Activated B cell treated with CpG ODN at 0.5 μM for 24 hours (primary cell): ENCODE measurements around the gene IMPDH1. TPM values are rescaled to one million over a fixed set of nuclear protein-coding genes. Genes with fewer than 3 reads are reported as not detected.
A peak's percentile ranks its signal among the peaks of the same experiment; 100 is the strongest.

Experiments used
- ATAC-seq: fragments of 200-7000 bp; cut with Tn5 transposase; one replicate; pipeline ENCODE4 v1.10.0; 2021; ENCODE audit warnings: low read depth, mild to moderate bottlenecking, moderate library complexity
- CTCF ChIA-PET: fragments of 350-600 bp; sonication (Branson Sonifier 250); formaldehyde crosslinking; loops from one replicate; lab custom pipeline; 2021; ENCODE audit warnings: antibody characterized with exemption; lab: Charles Lee
- POLR2A ChIA-PET: fragments of 350-600 bp; sonication (Branson Sonifier 250); formaldehyde crosslinking; loops from one replicate; lab custom pipeline; 2021; ENCODE audit warnings: antibody characterized with exemption; lab: Charles Lee
- DNase-seq: peaks from one replicate; pipeline ENCODE4 v3.0.0; 2022
- H3K27ac Mint-ChIP-seq: one replicate; pipeline ENCODE4 v1.8.0; 2020; ENCODE audit warnings: mixed read lengths
- H3K27me3 Mint-ChIP-seq: one replicate; pipeline ENCODE4 v1.8.0; 2021; ENCODE audit warnings: mixed read lengths
- H3K36me3 Mint-ChIP-seq: one replicate; pipeline ENCODE4 v1.8.0; 2021; ENCODE audit warnings: low read depth, mixed read lengths
- H3K4me1 Mint-ChIP-seq: one replicate; pipeline ENCODE4 v1.8.0; 2021; ENCODE audit warnings: mixed read lengths
- H3K4me3 Mint-ChIP-seq: one replicate; pipeline ENCODE4 v1.8.0; 2020; ENCODE audit warnings: mild to moderate bottlenecking, mixed read lengths
- H3K9me3 Mint-ChIP-seq: one replicate; pipeline ENCODE4 v1.8.0; 2020; ENCODE audit warnings: mixed read lengths
- CTCF ChIP-seq: fragments of 200-600 bp; IDR thresholded peaks from one replicate; pipeline ENCODE4 v1.8.0; 2022; ENCODE audit warnings: antibody characterized with exemption, mild to moderate bottlenecking
- intact Hi-C: fragments of 100-400 bp; cut with micrococcal nuclease; formaldehyde crosslinking; loops from one replicate; pipeline ENCODE4 v1.15.1; 2024
- total RNA-seq: library from RNA; stranded (reverse); gene quantifications from 2 replicates; pipeline ENCODE4 v1.2.3, GENCODE V29; 2022

IMPDH1 gene
- total RNA-seq, 1 donor from 2014 or later, result 45.8 TPM

GRCh38 chr7:128443831-128444600 is 34.2 kb upstream of the IMPDH1 start:
- intact Hi-C loops, result no loop called here
- Mint-ChIP-seq H3K4me1 (peaks cover 16% of the 10 kb centered on the region), H3K36me3 (no peaks in the 10 kb centered on the region), H3K9me3 (no peaks in the 10 kb centered on the region), H3K27ac (peak overlapping the region; percentile 3), H3K27me3 (no peaks in the 10 kb centered on the region), H3K4me3 (no peak overlapping the region)
- no peak for TF ChIP-seq CTCF
- POLR2A ChIA-PET, result interaction anchor here (5.9 kb wide), 1 partner anchor 10 kb away, joined by 51 read pairs; the partner anchor contains the start of gene HILPDA
- ATAC-seq, result peak; percentile 28
- CTCF ChIA-PET, result interaction anchor here (1.0 to 2.4 kb wide), 3 partner anchors 11 to 17 kb away, joined by 5 to 21 read pairs (median 5); partner anchors contain the start of gene HILPDA
- DNase-seq, result no peak

- intact Hi-C loops, result no loop called here
- Mint-ChIP-seq H3K27ac (no peak overlapping the region), H3K36me3 (no peaks in the 10 kb centered on the region), H3K27me3 (no peaks in the 10 kb centered on the region), H3K4me1 (peaks cover 32% of the 10 kb centered on the region), H3K9me3 (no peaks in the 10 kb centered on the region), H3K4me3 (no peak overlapping the region)
- no peak for DNase-seq
- CTCF ChIA-PET, result interaction anchor here (5.7 kb wide), 1 partner anchor 18 kb away, joined by 36 read pairs; no protein-coding TSS in a partner anchor
- ATAC-seq, result no peak
- POLR2A ChIA-PET, result interaction anchor here (0.6 to 5.9 kb wide), 2 partner anchors 11 to 98 kb away, joined by 3 to 51 read pairs; partner anchors contain the start of gene HILPDA
- TF ChIP-seq CTCF, result no peak
Observed at GRCh38 chr7:128442356-128442755, 32.6 kb upstream of the IMPDH1 start.

- H3K27me3 Mint-ChIP-seq, result no peaks in the 10 kb centered on the region
- H3K9me3 Mint-ChIP-seq, result no peaks in the 10 kb centered on the region
- no peak for DNase-seq
- intact Hi-C loops, result loop anchor here (1.0 kb wide), 1 partner anchor 18 kb away; the partner anchor contains the start of gene HILPDA
- ChIA-PET POLR2A (interaction anchor here (1.0 to 4.8 kb wide), 5 partner anchors 10 to 22 kb away, joined by 3 to 61 read pairs (median 6); partner anchors contain the start of gene HILPDA), CTCF (interaction anchor here (2.5 to 5.7 kb wide), 3 partner anchors 10 to 23 kb away, joined by 9 to 36 read pairs (median 28); partner anchors contain the start of gene HILPDA)
- peak; percentile 95 for ATAC-seq
- peak overlapping the region; percentile 91 for H3K27ac Mint-ChIP-seq
- no peak for TF ChIP-seq CTCF
- peak overlapping the region; percentile 55 for H3K4me3 Mint-ChIP-seq
- peaks cover 26% of the 10 kb centered on the region for H3K4me1 Mint-ChIP-seq
- no peaks in the 10 kb centered on the region for H3K36me3 Mint-ChIP-seq
Observed at GRCh38 chr7:128437426-128438332, 27.9 kb upstream of the IMPDH1 start.

- DNase-seq, result no peak
- Mint-ChIP-seq H3K27ac (no peak overlapping the region), H3K27me3 (no peaks in the 10 kb centered on the region), H3K4me1 (peaks cover 26% of the 10 kb centered on the region), H3K9me3 (no peaks in the 10 kb centered on the region), H3K36me3 (no peaks in the 10 kb centered on the region), H3K4me3 (no peak overlapping the region)
- ChIA-PET POLR2A (interaction anchor here (0.5 to 4.8 kb wide), 2 partner anchors 20 to 88 kb away, joined by 3 to 61 read pairs; partner anchors contain the start of gene HILPDA), CTCF (interaction anchor here (1.0 to 14.5 kb wide), 3 partner anchors 8 to 26 kb away, joined by 4 to 442 read pairs (median 28); no protein-coding TSS in a partner anchor)
- intact Hi-C loops, result no loop called here
- no peak for TF ChIP-seq CTCF
- ATAC-seq, result no peak
Observed at GRCh38 chr7:128435327-128435686, 25.5 kb upstream of the IMPDH1 start.
